CMK (cell line): Measurements from ENCODE around the gene SPTBN5.

Source experiments
- DNase-seq: peaks from one replicate; pipeline ENCODE4 v3.0.0-alpha.2; 2010; ENCODE audit warnings: low read depth

Gene SPTBN5

GRCh38 chr15:41903782-41904181 lies 9.9 kb upstream of the SPTBN5 start:
- no peak for DNase-seq

GRCh38 chr15:41901431-41901830 lies 7.6 kb upstream of the SPTBN5 start:
- DNase-seq, result no peak

GRCh38 chr15:41900526-41901380 lies 6.9 kb upstream of the SPTBN5 start:
- no peak for DNase-seq

GRCh38 chr15:41899854-41900442 lies 6.1 kb upstream of the SPTBN5 start:
- no peak for DNase-seq

GRCh38 chr15:41897363-41897799 lies 3.5 kb upstream of the SPTBN5 start:
- no peak for DNase-seq

- no peak for DNase-seq
These were observed 2.7 kb upstream of the SPTBN5 start for GRCh38 chr15:41896566-41896965.

GRCh38 chr15:41895957-41896356 lies 2.1 kb upstream of the SPTBN5 start:
- DNase-seq, result no peak

- DNase-seq, result no peak
These were observed 1.6 kb upstream of the SPTBN5 start for GRCh38 chr15:41895491-41895890.

- peak; percentile 47 for DNase-seq
These were observed 1.1 kb upstream of the SPTBN5 start for GRCh38 chr15:41894791-41895463.

GRCh38 chr15:41894251-41894790 lies 468 bp upstream of the SPTBN5 start:
- DNase-seq, result no peak

- DNase-seq, result no peak
These were observed 1.0 kb downstream of the SPTBN5 start for GRCh38 chr15:41892621-41893421.

GRCh38 chr15:41891946-41892345 lies 1.9 kb downstream of the SPTBN5 start:
- no peak for DNase-seq

GRCh38 chr15:41891226-41891625 lies 2.6 kb downstream of the SPTBN5 start:
- DNase-seq, result no peak

- no peak for DNase-seq
These were observed 3.7 kb downstream of the SPTBN5 start for GRCh38 chr15:41890050-41890690.

GRCh38 chr15:41888662-41889253 lies 5.1 kb downstream of the SPTBN5 start:
- DNase-seq, result no peak

- DNase-seq, result no peak
These were observed 6.0 kb downstream of the SPTBN5 start for GRCh38 chr15:41887893-41888292.

- no peak for DNase-seq
These were observed 6.7 kb downstream of the SPTBN5 start for GRCh38 chr15:41887161-41887560.

GRCh38 chr15:41886741-41887140 lies 7.1 kb downstream of the SPTBN5 start:
- no peak for DNase-seq

GRCh38 chr15:41885841-41886240 lies 8.0 kb downstream of the SPTBN5 start:
- DNase-seq, result no peak

GRCh38 chr15:41885321-41885720 lies 8.5 kb downstream of the SPTBN5 start:
- DNase-seq, result no peak

GRCh38 chr15:41884458-41884857 lies 9.4 kb downstream of the SPTBN5 start:
- DNase-seq, result no peak
